HG03342 (cell line): ENCODE measurements around the gene TMEM125.

ENCODE experiments used
- ATAC-seq: cut with Tn5 transposase; IDR thresholded peaks from one replicate; pipeline ENCODE4 v1.9.1; 2021; ENCODE audit warnings: mild to moderate bottlenecking, moderate library complexity; ENCODE audit not compliant: unreplicated experiment

Gene TMEM125

GRCh38 chr1:43288785-43289706 is 19.3 kb downstream of the TMEM125 start:
- no peak for ATAC-seq

- ATAC-seq = no peak
These were observed 22.4 kb downstream of the TMEM125 start for GRCh38 chr1:43292216-43292615.

- ATAC-seq = no peak
These were observed 22.9 kb downstream of the TMEM125 start for GRCh38 chr1:43292679-43293078.

GRCh38 chr1:43293176-43293575 is 23.4 kb downstream of the TMEM125 start:
- ATAC-seq = no peak

- ATAC-seq = no peak
These were observed 24.3 kb downstream of the TMEM125 start for GRCh38 chr1:43293896-43294760.

- no peak for ATAC-seq
These were observed 25.0 kb downstream of the TMEM125 start for GRCh38 chr1:43294761-43295160.

GRCh38 chr1:43296207-43296606 is 26.4 kb downstream of the TMEM125 start:
- ATAC-seq = no peak

GRCh38 chr1:43298055-43298454 is 28.3 kb downstream of the TMEM125 start:
- ATAC-seq = no peak

- no peak for ATAC-seq
These were observed 29.3 kb downstream of the TMEM125 start for GRCh38 chr1:43299101-43299500.

- no peak for ATAC-seq
These were observed 30.8 kb downstream of the TMEM125 start, which contains the start of gene TIE1 for GRCh38 chr1:43300378-43301094. Gene TIE1, plus strand, starts transcription at chr1:43300982. Its CDS starts 90 bp downstream, at chr1:43301072.

- no peak for ATAC-seq
These were observed 32.4 kb downstream of the TMEM125 start for GRCh38 chr1:43302201-43302600.

GRCh38 chr1:43302721-43303470 is 33.1 kb downstream of the TMEM125 start:
- no peak for ATAC-seq

- no peak for ATAC-seq
These were observed 33.9 kb downstream of the TMEM125 start for GRCh38 chr1:43303471-43304313.

GRCh38 chr1:43304314-43304681 is 34.5 kb downstream of the TMEM125 start:
- no peak for ATAC-seq

- no peak for ATAC-seq
These were observed 35.1 kb downstream of the TMEM125 start for GRCh38 chr1:43304771-43305300.

- no peak for ATAC-seq
These were observed 35.7 kb downstream of the TMEM125 start for GRCh38 chr1:43305461-43305860.

- no peak for ATAC-seq
These were observed 36.3 kb downstream of the TMEM125 start for GRCh38 chr1:43305926-43306687.

GRCh38 chr1:43306688-43307457 is 37.1 kb downstream of the TMEM125 start:
- no peak for ATAC-seq
